ENCODE results near the gene BMP8A.

BMP8A gene

DNA sequence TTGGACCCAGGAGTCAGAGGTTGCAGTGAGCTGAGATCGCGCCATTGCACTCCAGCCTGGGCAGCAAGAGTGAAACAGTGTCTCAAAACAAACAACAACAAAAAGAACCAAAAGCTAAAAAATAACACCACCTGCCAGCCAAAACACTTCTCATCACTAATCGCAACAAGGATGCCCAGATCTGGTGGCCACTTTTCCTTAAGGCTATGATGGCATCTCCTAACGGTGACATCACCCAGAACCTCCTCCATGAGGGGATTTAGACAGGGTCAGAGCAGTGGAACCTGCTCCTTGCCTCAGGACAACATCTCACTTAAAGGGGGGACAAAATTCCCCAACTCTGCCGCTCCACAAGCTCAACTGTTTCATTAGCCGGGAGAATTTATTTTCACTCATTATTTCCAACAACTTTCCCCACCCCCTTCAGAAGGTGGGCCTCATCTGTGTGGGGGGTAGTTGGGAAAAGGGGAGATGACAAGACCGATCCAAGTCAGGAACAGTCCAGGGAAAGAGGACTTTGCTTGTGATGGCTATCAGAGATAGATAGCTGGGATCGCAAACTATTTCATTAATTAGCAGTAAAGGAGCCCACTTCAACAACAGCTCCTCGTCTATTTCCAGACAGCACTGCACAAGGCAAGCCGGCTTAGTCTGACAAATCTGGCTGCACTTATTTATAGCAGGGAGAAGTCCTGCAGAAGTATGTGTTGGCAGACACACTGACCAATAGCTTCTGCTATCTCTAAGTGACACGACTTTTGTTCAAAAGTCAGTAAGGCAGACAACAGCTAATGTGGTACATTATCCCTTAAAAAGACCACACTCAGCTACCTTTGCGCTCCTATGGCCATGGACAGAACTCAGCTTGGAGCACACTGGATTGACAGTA is 82.5 kb downstream of the BMP8A start:
- no peak for DNase-seq

DNA sequence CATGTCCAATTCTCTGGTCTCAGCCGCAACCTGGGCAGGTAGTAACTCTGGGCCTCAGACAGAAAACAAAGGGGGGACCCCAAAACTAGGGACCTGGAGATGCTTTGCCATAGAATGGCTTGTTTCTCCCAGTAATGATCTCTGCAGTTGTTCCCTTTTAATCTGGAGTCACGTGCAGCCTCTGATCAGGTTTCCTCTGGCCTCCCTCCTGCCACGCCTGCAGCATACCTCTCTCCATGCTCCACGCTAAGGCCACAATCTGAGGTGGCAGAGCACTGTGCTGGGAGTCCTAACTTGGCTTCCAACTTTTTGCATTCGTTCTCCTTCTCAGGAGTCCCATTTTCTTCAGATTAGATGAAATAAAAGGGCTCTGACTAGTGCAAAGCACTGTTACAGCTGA is 83.2 kb downstream of the BMP8A start:
- DNase-seq = no peak

All from CD4-positive, alpha-beta T cell treated with Interleukin-12 subunit alpha and Interleukin-12 subunit beta, for 1 hour (primary cell).